OCI-LY7 (cell line): ENCODE measurements around the gene SRC. TPM values are rescaled to one million over a fixed set of nuclear protein-coding genes. Genes with fewer than 3 reads are reported as not detected.

Experiments used
- BruUV-seq: library from RNA; stranded (reverse); fragments of 400-500 nt; replicated peaks from 2 replicates; lab custom pipeline; 2021; lab: Mats Ljungman, UMichigan
- CTCF ChIA-PET: fragments of 300-600 bp; sonication (Branson Sonifier 250); formaldehyde crosslinking; loops from one replicate; lab custom pipeline; 2022; ENCODE audit warnings: antibody characterized with exemption; ENCODE audit not compliant: unreplicated experiment; lab: Charles Lee
- POLR2A ChIA-PET: fragments of 300-600 bp; sonication (Branson Sonifier 250); formaldehyde crosslinking; loops from one replicate; lab custom pipeline; 2022; ENCODE audit warnings: antibody characterized with exemption; lab: Charles Lee
- DNase-seq: peaks from one replicate; pipeline ENCODE4 v3.0.0-alpha.2; 2015; ENCODE audit warnings: low spot score
- H2AFZ ChIP-seq: fragments of 200-600 bp; sonication (generic), shearing (Covaris generic); 2 replicates; pipeline ENCODE4 v1.6.1; 2014; ENCODE audit warnings: mild to moderate bottlenecking, antibody characterized with exemption, low read length, moderate library complexity
- H3K27ac ChIP-seq: fragments of 200-600 bp; sonication (generic); 2 replicates; pipeline ENCODE4 v1.5.1; 2014; ENCODE audit warnings: mixed run types, low read depth, mild to moderate bottlenecking, moderate library complexity, low read length, inconsistent platforms; ENCODE audit not compliant: poor library complexity, severe bottlenecking
- H3K36me3 ChIP-seq: fragments of 200-600 bp; sonication (generic); 2 replicates; pipeline ENCODE4 v1.6.1; 2014; ENCODE audit warnings: mild to moderate bottlenecking, antibody characterized with exemption, low read length, moderate library complexity, mixed read lengths; ENCODE audit not compliant: insufficient read depth
- H3K4me1 ChIP-seq: fragments of 200-600 bp; sonication (generic); 2 replicates; pipeline ENCODE4 v1.5.1; 2014; ENCODE audit warnings: mild to moderate bottlenecking, low read length; ENCODE audit not compliant: insufficient read depth, poor library complexity, severe bottlenecking
- H3K4me2 ChIP-seq: fragments of 200-600 bp; sonication (generic); 2 replicates; pipeline ENCODE4 v1.6.1; 2014; ENCODE audit warnings: mild to moderate bottlenecking, low read length
- H3K4me3 ChIP-seq: fragments of 200-600 bp; sonication (generic); 2 replicates; pipeline ENCODE4 v1.5.1; 2014; ENCODE audit warnings: mild to moderate bottlenecking, low read depth, low read length; ENCODE audit not compliant: poor library complexity, severe bottlenecking
- H3K79me2 ChIP-seq: fragments of 200-600 bp; sonication (generic); 2 replicates; pipeline ENCODE4 v1.6.1; 2016; ENCODE audit warnings: low read depth, mild to moderate bottlenecking, low read length, moderate library complexity, mixed read lengths; ENCODE audit not compliant: insufficient read depth
- H3K9me2 ChIP-seq: fragments of 200-600 bp; sonication (generic); 2 replicates; pipeline ENCODE4 v1.6.1; 2016; ENCODE audit warnings: mild to moderate bottlenecking, low read length, mixed read lengths; ENCODE audit not compliant: insufficient read depth
- H3K9me3 ChIP-seq: fragments of 200-600 bp; sonication (generic); 2 replicates; pipeline ENCODE4 v1.6.1; 2014; ENCODE audit warnings: mild to moderate bottlenecking, mixed run types, low read length, mixed read lengths
- H4K20me1 ChIP-seq: fragments of 200-600 bp; sonication (generic); 2 replicates; pipeline ENCODE4 v1.6.1; 2014; ENCODE audit warnings: mild to moderate bottlenecking, antibody characterized with exemption, low read length, moderate library complexity, mixed read lengths; ENCODE audit not compliant: insufficient read depth
- EZH2phosphoT487 ChIP-seq: fragments of 200-600 bp; sonication (generic); IDR thresholded peaks from 2 replicates; pipeline ENCODE4 v1.6.1; 2018; ENCODE audit warnings: low read depth, borderline replicate concordance, mild to moderate bottlenecking, mixed run types, antibody characterized with exemption, low read length, moderate library complexity, mixed read lengths
- intact Hi-C: fragments of 100-400 bp; cut with micrococcal nuclease; formaldehyde crosslinking; loops from one replicate; pipeline ENCODE4 v1.10.0; 2022; ENCODE audit not compliant: unreplicated experiment
- total RNA-seq, 2 experiments: library from RNA; depleted of rRNA in 1 of 2; stranded (reverse); fragments of >200 nt in 1 of 2; shearing (Covaris generic) in 1 of 2; gene quantifications; 2 replicates each; pipeline ENCODE4 v1.2.3, GENCODE V29; 2014 to 2022
- TF ChIP-seq, protein P1 (sequence below): fragments of 200-600 bp; sonication (generic); conservative IDR thresholded peaks from 2 replicates; pipeline ENCODE4 v1.5.1; 2014; ENCODE audit warnings: mild to moderate bottlenecking, antibody characterized with exemption, low read length, moderate library complexity, mixed read lengths

Gene SRC
- total RNA-seq, 2 experiments from 2014 or later = 0.72 to 3.7 TPM

DNA sequence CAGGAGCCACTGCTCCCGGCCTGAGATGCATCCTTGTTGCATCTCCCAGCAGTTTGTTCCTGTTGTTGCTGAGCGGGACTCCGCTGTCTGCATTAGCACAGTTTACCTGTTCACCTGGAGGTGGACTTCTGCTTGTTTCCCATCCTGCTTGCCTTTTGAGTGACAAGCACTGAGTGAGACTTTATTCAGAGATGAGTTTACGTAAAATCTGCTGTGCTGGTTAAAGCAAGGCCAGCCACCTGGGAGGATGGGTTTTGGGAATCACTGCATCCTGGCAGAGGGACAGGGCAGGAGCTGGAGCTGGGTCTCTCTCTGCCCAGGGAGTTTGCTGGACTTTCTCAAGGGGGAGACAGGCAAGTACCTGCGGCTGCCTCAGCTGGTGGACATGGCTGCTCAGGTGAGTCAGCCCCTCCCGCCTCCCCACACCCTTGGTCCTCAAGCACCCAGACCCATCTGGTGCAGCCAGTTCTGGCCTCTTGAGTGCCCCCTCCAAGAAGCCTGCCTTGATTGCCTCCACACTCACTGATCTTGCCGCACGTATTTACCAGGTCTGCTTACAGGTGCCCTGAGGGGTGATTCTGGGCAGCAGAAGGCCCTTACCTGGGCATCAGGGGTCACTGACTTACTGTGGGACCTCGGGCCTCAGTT is 55.5 kb downstream of the SRC start:
- BruUV-seq = no TSS peak
- no peaks in the 10 kb centered on the region for H3K9me3 ChIP-seq

DNA sequence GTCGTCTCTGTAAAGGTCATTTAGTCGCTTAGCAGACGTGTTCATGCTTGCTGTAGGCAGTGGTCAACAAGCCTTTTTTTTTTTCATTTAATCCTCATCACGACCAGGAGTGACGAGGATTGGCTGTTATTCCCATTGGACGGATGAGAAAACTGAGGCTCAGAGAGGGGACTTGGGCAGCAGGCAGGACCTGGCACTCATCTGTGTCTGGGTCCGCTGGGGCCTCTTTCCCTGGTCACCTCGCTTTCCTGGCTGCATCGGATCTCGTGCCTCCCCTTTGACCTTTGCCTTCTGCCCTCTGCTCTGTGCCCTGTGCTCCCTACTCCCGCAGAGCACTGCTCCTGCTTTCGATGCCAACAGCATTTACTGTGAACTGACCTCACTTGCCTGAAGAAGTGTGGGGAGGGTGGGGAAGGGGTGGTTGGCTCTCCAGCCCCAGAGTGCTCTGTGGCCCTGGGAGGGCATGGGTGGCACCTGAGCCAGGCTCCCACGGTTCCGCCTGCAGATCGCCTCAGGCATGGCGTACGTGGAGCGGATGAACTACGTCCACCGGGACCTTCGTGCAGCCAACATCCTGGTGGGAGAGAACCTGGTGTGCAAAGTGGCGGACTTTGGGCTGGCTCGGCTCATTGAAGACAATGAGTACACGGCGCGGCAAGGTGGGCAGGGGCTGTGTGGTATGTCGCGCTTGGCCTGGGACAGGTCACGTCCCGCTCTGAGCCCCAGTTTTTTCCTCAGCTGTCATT is 56.2 kb downstream of the SRC start:
- intact Hi-C loops = no loop called here
- Histone ChIP-seq H3K4me3 (no peak overlapping the region), H4K20me1 (no peaks in the 10 kb centered on the region), H3K9me2 (no peaks in the 10 kb centered on the region), H3K9me3 (no peaks in the 10 kb centered on the region), H3K4me1 (peaks cover 7% of the 10 kb centered on the region), H3K36me3 (no peaks in the 10 kb centered on the region), H2AFZ (no peak overlapping the region), H3K27ac (no peak overlapping the region), H3K79me2 (no peaks in the 10 kb centered on the region), H3K4me2 (no peak overlapping the region)
- ChIA-PET CTCF (no interaction called here), POLR2A (no interaction called here)
- BruUV-seq = no TSS peak
- TF ChIP-seq EZH2phosphoT487 = no peak
- TF ChIP-seq, protein P1, sequence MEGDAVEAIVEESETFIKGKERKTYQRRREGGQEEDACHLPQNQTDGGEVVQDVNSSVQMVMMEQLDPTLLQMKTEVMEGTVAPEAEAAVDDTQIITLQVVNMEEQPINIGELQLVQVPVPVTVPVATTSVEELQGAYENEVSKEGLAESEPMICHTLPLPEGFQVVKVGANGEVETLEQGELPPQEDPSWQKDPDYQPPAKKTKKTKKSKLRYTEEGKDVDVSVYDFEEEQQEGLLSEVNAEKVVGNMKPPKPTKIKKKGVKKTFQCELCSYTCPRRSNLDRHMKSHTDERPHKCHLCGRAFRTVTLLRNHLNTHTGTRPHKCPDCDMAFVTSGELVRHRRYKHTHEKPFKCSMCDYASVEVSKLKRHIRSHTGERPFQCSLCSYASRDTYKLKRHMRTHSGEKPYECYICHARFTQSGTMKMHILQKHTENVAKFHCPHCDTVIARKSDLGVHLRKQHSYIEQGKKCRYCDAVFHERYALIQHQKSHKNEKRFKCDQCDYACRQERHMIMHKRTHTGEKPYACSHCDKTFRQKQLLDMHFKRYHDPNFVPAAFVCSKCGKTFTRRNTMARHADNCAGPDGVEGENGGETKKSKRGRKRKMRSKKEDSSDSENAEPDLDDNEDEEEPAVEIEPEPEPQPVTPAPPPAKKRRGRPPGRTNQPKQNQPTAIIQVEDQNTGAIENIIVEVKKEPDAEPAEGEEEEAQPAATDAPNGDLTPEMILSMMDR = no peak
- no peak for DNase-seq

More for the DNA sequence above, 55.5 kb downstream of the SRC start:
- Histone ChIP-seq H3K4me2 (no peak overlapping the region), H2AFZ (no peak overlapping the region), H3K79me2 (no peaks in the 10 kb centered on the region), H3K4me3 (no peak overlapping the region), H3K27ac (no peak overlapping the region), H3K4me1 (peaks cover 3% of the 10 kb centered on the region), H3K36me3 (no peaks in the 10 kb centered on the region), H4K20me1 (no peaks in the 10 kb centered on the region), H3K9me2 (no peaks in the 10 kb centered on the region)
- no peak for TF ChIP-seq EZH2phosphoT487
- TF ChIP-seq, protein P1 = no peak
- intact Hi-C loops = no loop called here
- POLR2A ChIA-PET = no interaction called here
- no peak for DNase-seq
- CTCF ChIA-PET = no interaction called here
